ENCODE results near the gene PTPRO. TPM values are rescaled to one million over a fixed set of nuclear protein-coding genes. Genes with fewer than 3 reads are reported as not detected.

PTPRO gene
- total RNA-seq, 1 experiment from 2014 or later = 2.8 TPM

DNA sequence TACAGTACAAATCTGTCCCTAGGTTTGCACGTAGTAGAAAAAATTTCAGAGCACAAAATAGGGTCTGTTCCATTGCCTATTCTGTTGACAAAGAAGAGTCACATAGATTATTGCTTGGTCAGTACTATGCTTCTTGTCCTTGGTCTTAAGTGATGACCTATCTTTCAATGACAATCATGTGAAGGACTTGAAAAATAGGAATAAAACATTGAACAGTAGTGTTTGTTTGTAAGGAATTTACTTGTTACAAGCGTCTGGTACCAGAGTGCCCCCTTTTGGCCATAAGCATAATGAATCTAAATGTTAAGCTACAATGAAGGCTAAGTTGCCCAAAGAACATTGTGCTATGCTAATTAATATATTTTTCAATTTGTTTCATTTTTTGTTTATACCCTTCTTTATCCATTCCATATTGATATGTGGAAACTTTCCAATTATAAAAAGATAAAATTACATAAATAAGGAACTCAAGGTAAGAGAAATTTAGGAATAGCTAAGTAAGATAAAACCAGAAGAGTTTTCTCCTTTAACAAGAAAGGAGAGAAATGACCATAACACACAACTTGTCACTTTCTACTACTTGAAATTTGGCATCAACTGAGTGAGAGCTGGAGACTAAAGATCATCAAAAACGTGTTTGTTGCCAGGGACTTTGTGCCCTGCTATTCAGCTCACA is 262.2 kb downstream of the PTPRO start:
- Histone ChIP-seq H3K4me1 (ENCODE audit: insufficient read depth, low read length, poor library complexity, severe bottlenecking) (no peaks in the 10 kb centered on the region), H3K9me3 (ENCODE audit: low read depth, low read length, poor library complexity, severe bottlenecking) (no peaks in the 10 kb centered on the region), H3K4me3 (ENCODE audit: low read depth, low read length, poor library complexity, severe bottlenecking) (no peak overlapping the region), H3K27me3 (replicated peaks; ENCODE audit: insufficient read depth, low read depth, low read length, poor library complexity) (no peaks in the 10 kb centered on the region), H3K36me3 (ENCODE audit: insufficient read depth, low read length, poor library complexity, severe bottlenecking) (no peaks in the 10 kb centered on the region), H3K27ac (ENCODE audit: low read depth, low read length, poor library complexity, severe bottlenecking) (no peak overlapping the region)
- ChIA-PET POLR2A (ENCODE audit: low non-redundant PET) (no interaction called here), CTCF (interaction anchor here (0.5 to 2.0 kb wide), 11 partner anchors 32 to 773 kb away, joined by 3 to 32 read pairs (median 4); partner anchors contain the start of gene EPS8)
- peak; percentile 65 for DNase-seq (ENCODE audit: low spot score)
- intact Hi-C loops (cut with micrococcal nuclease; ENCODE audit: unreplicated experiment) = loop anchor here (1.0 to 5.0 kb wide), 2 partner anchors 52 to 307 kb away; no protein-coding TSS in a partner anchor
- no TSS peak for BruUV-seq (replicated peaks)
- no peak for TF ChIP-seq EZH2 (IDR thresholded peaks at IDR 0.05; ENCODE audit: borderline replicate concordance, low read depth, low read length, poor library complexity, severe bottlenecking)
- TF ChIP-seq CTCF (conservative IDR thresholded peaks at IDR 0.05; ENCODE audit: low read depth, low read length) = peak; percentile 87

GRCh38 chr12:15589328-15590032 is 267.2 kb downstream of the PTPRO start:
- H3K27ac ChIP-seq (ENCODE audit: low read depth, low read length, poor library complexity, severe bottlenecking) = no peak overlapping the region
- no peak for DNase-seq (ENCODE audit: low spot score)
- no peaks in the 10 kb centered on the region for H3K9me3 ChIP-seq (ENCODE audit: low read depth, low read length, poor library complexity, severe bottlenecking)
- no peaks in the 10 kb centered on the region for H3K27me3 ChIP-seq (replicated peaks; ENCODE audit: insufficient read depth, low read depth, low read length, poor library complexity)
- TF ChIP-seq EZH2 (IDR thresholded peaks at IDR 0.05; ENCODE audit: borderline replicate concordance, low read depth, low read length, poor library complexity, severe bottlenecking) = no peak
- no peak for TF ChIP-seq CTCF (conservative IDR thresholded peaks at IDR 0.05; ENCODE audit: low read depth, low read length)
- intact Hi-C loops (cut with micrococcal nuclease; ENCODE audit: unreplicated experiment) = loop anchor here (1.0 to 5.0 kb wide), 3 partner anchors 198 to 310 kb away; partner anchors contain the start of gene EPS8
- ChIA-PET POLR2A (ENCODE audit: low non-redundant PET) (no interaction called here), CTCF (interaction anchor here (1.1 to 2.0 kb wide), 3 partner anchors 73 to 268 kb away, joined by 3 to 7 read pairs (median 6); no protein-coding TSS in a partner anchor)
- H3K36me3 ChIP-seq (ENCODE audit: insufficient read depth, low read length, poor library complexity, severe bottlenecking) = no peaks in the 10 kb centered on the region
- H3K4me1 ChIP-seq (ENCODE audit: insufficient read depth, low read length, poor library complexity, severe bottlenecking) = no peaks in the 10 kb centered on the region
- BruUV-seq (replicated peaks) = no TSS peak
- H3K4me3 ChIP-seq (ENCODE audit: low read depth, low read length, poor library complexity, severe bottlenecking) = peak overlapping the region; percentile 30

- BruUV-seq (replicated peaks) = no TSS peak
- peak; percentile 80 for DNase-seq (ENCODE audit: low spot score)
- H3K27me3 ChIP-seq (replicated peaks; ENCODE audit: insufficient read depth, low read depth, low read length, poor library complexity) = no peaks in the 10 kb centered on the region
- H3K36me3 ChIP-seq (ENCODE audit: insufficient read depth, low read length, poor library complexity, severe bottlenecking) = no peaks in the 10 kb centered on the region
- ChIA-PET POLR2A (ENCODE audit: low non-redundant PET) (no interaction called here), CTCF (interaction anchor here (1.0 to 2.0 kb wide), 4 partner anchors 72 to 268 kb away, joined by 3 to 7 read pairs (median 6); no protein-coding TSS in a partner anchor)
- intact Hi-C loops (cut with micrococcal nuclease; ENCODE audit: unreplicated experiment) = loop anchor here (1.0 to 5.0 kb wide), 3 partner anchors 197 to 309 kb away; partner anchors contain the start of gene EPS8
- no peaks in the 10 kb centered on the region for H3K9me3 ChIP-seq (ENCODE audit: low read depth, low read length, poor library complexity, severe bottlenecking)
- H3K4me1 ChIP-seq (ENCODE audit: insufficient read depth, low read length, poor library complexity, severe bottlenecking) = no peaks in the 10 kb centered on the region
- H3K27ac ChIP-seq (ENCODE audit: low read depth, low read length, poor library complexity, severe bottlenecking) = no peak overlapping the region
- TF ChIP-seq EZH2 (IDR thresholded peaks at IDR 0.05; ENCODE audit: borderline replicate concordance, low read depth, low read length, poor library complexity, severe bottlenecking) (no peak), CTCF (conservative IDR thresholded peaks at IDR 0.05; ENCODE audit: low read depth, low read length) (peak; percentile 94)
- H3K4me3 ChIP-seq (ENCODE audit: low read depth, low read length, poor library complexity, severe bottlenecking) = peak overlapping the region; percentile 30
These were observed 268.0 kb downstream of the PTPRO start for GRCh38 chr12:15590180-15590826.

All from A673 (cell line).